GM12865 (cell line): ENCODE measurements around the gene VPS4A.
"Not testable (repeated sequence)": the region's sequence is repeated elsewhere in the genome, so short reads cannot be mapped to it uniquely, and the experiment has no call there.

Source experiments
- DNase-seq: peaks from one replicate; pipeline ENCODE4 v3.0.0; 2010; ENCODE audit warnings: low read depth
- H3K4me3 ChIP-seq: 2 replicates; pipeline ENCODE4 v1.5.1; 2011; ENCODE audit warnings: mild to moderate bottlenecking, low read depth, low read length, control low read depth
- CTCF ChIP-seq: IDR thresholded peaks from 2 replicates; pipeline ENCODE4 v1.5.1; 2011; ENCODE audit warnings: low read length, control low read depth, low read depth, inconsistent platforms; ENCODE audit not compliant: insufficient read depth; ENCODE audit errors: missing control alignments

The VPS4A gene

GRCh38 chr16:69293401-69293800 lies 17.7 kb upstream of the VPS4A start:
- DNase-seq: no peak
- H3K4me3 ChIP-seq: no peak overlapping the region
- no peak for TF ChIP-seq CTCF

- no peak overlapping the region for H3K4me3 ChIP-seq
- no peak for DNase-seq
- no peak for TF ChIP-seq CTCF
These were observed 17.1 kb upstream of the VPS4A start for GRCh38 chr16:69294051-69294450.

GRCh38 chr16:69296771-69297170 lies 14.4 kb upstream of the VPS4A start:
- H3K4me3 ChIP-seq, DNase-seq: not testable (repeated sequence)

GRCh38 chr16:69298261-69298660 lies 12.9 kb upstream of the VPS4A start:
- DNase-seq: no peak
- TF ChIP-seq CTCF: no peak
- H3K4me3 ChIP-seq: no peak overlapping the region

- no peak overlapping the region for H3K4me3 ChIP-seq
- no peak for DNase-seq
- TF ChIP-seq CTCF: no peak
These were observed 10.0 kb upstream of the VPS4A start for GRCh38 chr16:69301187-69301586.

GRCh38 chr16:69301861-69302260 lies 9.3 kb upstream of the VPS4A start:
- no peak for DNase-seq
- TF ChIP-seq CTCF: no peak
- no peak overlapping the region for H3K4me3 ChIP-seq

GRCh38 chr16:69302301-69302700 lies 8.8 kb upstream of the VPS4A start:
- no peak overlapping the region for H3K4me3 ChIP-seq
- no peak for TF ChIP-seq CTCF
- no peak for DNase-seq

- H3K4me3 ChIP-seq: no peak overlapping the region
- DNase-seq: no peak
- TF ChIP-seq CTCF: no peak
These were observed 5.1 kb upstream of the VPS4A start for GRCh38 chr16:69306031-69306430.
